HG03135 (cell line): ENCODE measurements around the gene FHAD1.
"Not testable (repeated sequence)": the region's sequence is repeated elsewhere in the genome, so short reads cannot be mapped to it uniquely, and the experiment has no call there.

Experiments used
- ATAC-seq: cut with Tn5 transposase; IDR thresholded peaks from one replicate; pipeline ENCODE4 v1.9.1; 2021; ENCODE audit warnings: mild to moderate bottlenecking, moderate library complexity; ENCODE audit not compliant: unreplicated experiment

FHAD1 gene

GRCh38 chr1:15412175-15412800 is 165.3 kb downstream of the FHAD1 start:
- no peak for ATAC-seq

- ATAC-seq = no peak
Observed at GRCh38 chr1:15412843-15413242, 165.8 kb downstream of the FHAD1 start.

- ATAC-seq = no peak
Observed at GRCh38 chr1:15413563-15414444, 166.8 kb downstream of the FHAD1 start.

- no peak for ATAC-seq
Observed at GRCh38 chr1:15414445-15414983, 167.5 kb downstream of the FHAD1 start.

- ATAC-seq = no peak
Observed at GRCh38 chr1:15417059-15417934, 170.3 kb downstream of the FHAD1 start.

- ATAC-seq = no peak
Observed at GRCh38 chr1:15418806-15419515, 171.9 kb downstream of the FHAD1 start.

- ATAC-seq = no peak
Observed at GRCh38 chr1:15420853-15421465, 173.9 kb downstream of the FHAD1 start.

- ATAC-seq = no peak
Observed at GRCh38 chr1:15422871-15423270, 175.8 kb downstream of the FHAD1 start.

GRCh38 chr1:15423355-15424077 is 176.5 kb downstream of the FHAD1 start:
- no peak for ATAC-seq

- no peak for ATAC-seq
Observed at GRCh38 chr1:15424146-15424667, 177.2 kb downstream of the FHAD1 start.

GRCh38 chr1:15424981-15425380 is 178.0 kb downstream of the FHAD1 start:
- ATAC-seq = no peak

GRCh38 chr1:15425521-15425920 is 178.5 kb downstream of the FHAD1 start:
- no peak for ATAC-seq

- no peak for ATAC-seq
Observed at GRCh38 chr1:15425958-15426357, 178.9 kb downstream of the FHAD1 start.

- no peak for ATAC-seq
Observed at GRCh38 chr1:15426492-15427279, 179.7 kb downstream of the FHAD1 start.

GRCh38 chr1:15427280-15427666 is 180.2 kb downstream of the FHAD1 start:
- ATAC-seq = no peak

GRCh38 chr1:15428252-15428651 is 181.2 kb downstream of the FHAD1 start:
- not testable (repeated sequence) for ATAC-seq

GRCh38 chr1:15428815-15429435 is 181.9 kb downstream of the FHAD1 start:
- ATAC-seq = no peak

- ATAC-seq = no peak
Observed at GRCh38 chr1:15429701-15430149, 182.7 kb downstream of the FHAD1 start.
